SK-N-SH treated with all-trans-retinoic acid at 6 μM for 48 hours (cell line): ENCODE measurements around the gene SPEM2.

Experiments
- ARNTL ChIP-seq: fragments of 450-650 bp; formaldehyde crosslinking; IDR thresholded peaks from 2 replicates; pipeline ENCODE4 v1.5.0; 2020; ENCODE audit warnings: low read depth, mild to moderate bottlenecking, moderate library complexity, borderline replicate concordance
- BACH2 ChIP-seq: fragments of 250-450 bp; sonication (Bioruptor Pico); IDR thresholded peaks from 2 replicates; pipeline ENCODE4 v1.9.0; 2021; ENCODE audit warnings: mild to moderate bottlenecking, borderline replicate concordance
- ESRRG ChIP-seq: fragments of 250-450 bp; sonication (Bioruptor Pico); IDR thresholded peaks from 2 replicates; pipeline ENCODE4 v1.6.1; 2021; ENCODE audit warnings: mild to moderate bottlenecking
- OSR1 ChIP-seq: fragments of 250-450 bp; sonication (Bioruptor Pico); IDR thresholded peaks from 2 replicates; pipeline ENCODE4 v1.8.0; 2022; ENCODE audit warnings: moderate library complexity, mild to moderate bottlenecking, inconsistent platforms
- PATZ1 ChIP-seq: fragments of 250-450 bp; sonication (Bioruptor Pico); IDR thresholded peaks from 2 replicates; pipeline ENCODE4 v1.8.0; 2020; ENCODE audit warnings: mild to moderate bottlenecking, moderate library complexity, borderline replicate concordance
- PPARA ChIP-seq: fragments of 250-450 bp; sonication (Bioruptor Pico); IDR thresholded peaks from 2 replicates; pipeline ENCODE4 v1.5.0; 2020; ENCODE audit warnings: mild to moderate bottlenecking, borderline replicate concordance
- TSHZ2 ChIP-seq: fragments of 250-450 bp; sonication (Bioruptor Pico); IDR thresholded peaks from 2 replicates; pipeline ENCODE4 v1.5.0; 2020; ENCODE audit warnings: mild to moderate bottlenecking, moderate library complexity
- ZFP3 ChIP-seq: fragments of 250-450 bp; sonication (Bioruptor Pico); IDR thresholded peaks from 2 replicates; pipeline ENCODE4 v1.5.0; 2020; ENCODE audit warnings: mild to moderate bottlenecking, moderate library complexity
- ZFP30 ChIP-seq: fragments of 450-650 bp; formaldehyde crosslinking; IDR thresholded peaks from 2 replicates; pipeline ENCODE4 v1.5.0; 2022; ENCODE audit warnings: mild to moderate bottlenecking, moderate library complexity
- TF ChIP-seq, protein P1 (sequence below): fragments of 250-450 bp; sonication (Bioruptor Pico); IDR thresholded peaks from 2 replicates; pipeline ENCODE4 v1.5.1; 2020; ENCODE audit warnings: low read depth, mild to moderate bottlenecking, moderate library complexity

DNA sequence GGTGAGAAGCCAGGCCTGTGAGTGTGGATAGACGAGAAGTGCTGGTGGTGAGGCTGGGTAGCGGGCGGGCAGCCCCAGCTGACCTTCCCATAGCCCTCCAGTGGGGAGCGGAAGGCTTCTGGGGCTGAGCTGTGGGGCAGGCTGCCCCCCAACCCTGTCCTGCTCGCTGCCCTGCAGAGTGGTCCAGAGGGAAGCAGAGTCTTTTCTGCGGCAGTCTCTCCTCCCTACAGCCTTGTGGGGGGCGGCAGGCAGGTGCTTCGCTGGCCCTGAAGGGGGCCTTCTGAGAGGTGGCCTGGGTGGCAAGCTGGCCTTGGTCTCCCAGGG is 14.0 kb upstream of the SPEM2 start:
- TF ChIP-seq TSHZ2 (CRISPR knock-in tag): no peak
- TF ChIP-seq, protein P1, sequence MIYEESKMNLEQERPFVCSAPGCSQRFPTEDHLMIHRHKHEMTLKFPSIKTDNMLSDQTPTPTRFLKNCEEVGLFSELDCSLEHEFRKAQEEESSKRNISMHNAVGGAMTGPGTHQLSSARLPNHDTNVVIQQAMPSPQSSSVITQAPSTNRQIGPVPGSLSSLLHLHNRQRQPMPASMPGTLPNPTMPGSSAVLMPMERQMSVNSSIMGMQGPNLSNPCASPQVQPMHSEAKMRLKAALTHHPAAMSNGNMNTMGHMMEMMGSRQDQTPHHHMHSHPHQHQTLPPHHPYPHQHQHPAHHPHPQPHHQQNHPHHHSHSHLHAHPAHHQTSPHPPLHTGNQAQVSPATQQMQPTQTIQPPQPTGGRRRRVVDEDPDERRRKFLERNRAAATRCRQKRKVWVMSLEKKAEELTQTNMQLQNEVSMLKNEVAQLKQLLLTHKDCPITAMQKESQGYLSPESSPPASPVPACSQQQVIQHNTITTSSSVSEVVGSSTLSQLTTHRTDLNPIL (CRISPR knock-in tag): no peak
- TF ChIP-seq PATZ1 (CRISPR knock-in tag): no peak
- no peak for TF ChIP-seq ZFP3 (CRISPR knock-in tag)
- no peak for TF ChIP-seq ZFP30 (CRISPR knock-in tag)
- no peak for TF ChIP-seq OSR1 (CRISPR knock-in tag)
- no peak for TF ChIP-seq ARNTL
- TF ChIP-seq ESRRG (CRISPR knock-in tag): no peak
- no peak for TF ChIP-seq BACH2 (CRISPR knock-in tag)
- TF ChIP-seq PPARA: no peak
